ENCODE measurements around the gene DNASE1L1. TPM values are rescaled to one million over a fixed set of nuclear protein-coding genes. Genes with fewer than 3 reads are reported as not detected.
A peak's percentile ranks its signal among the peaks of the same experiment; 100 is the strongest.

The DNASE1L1 gene
- total RNA-seq, 1 experiment from 2014 or later, result 8.8 TPM

DNA sequence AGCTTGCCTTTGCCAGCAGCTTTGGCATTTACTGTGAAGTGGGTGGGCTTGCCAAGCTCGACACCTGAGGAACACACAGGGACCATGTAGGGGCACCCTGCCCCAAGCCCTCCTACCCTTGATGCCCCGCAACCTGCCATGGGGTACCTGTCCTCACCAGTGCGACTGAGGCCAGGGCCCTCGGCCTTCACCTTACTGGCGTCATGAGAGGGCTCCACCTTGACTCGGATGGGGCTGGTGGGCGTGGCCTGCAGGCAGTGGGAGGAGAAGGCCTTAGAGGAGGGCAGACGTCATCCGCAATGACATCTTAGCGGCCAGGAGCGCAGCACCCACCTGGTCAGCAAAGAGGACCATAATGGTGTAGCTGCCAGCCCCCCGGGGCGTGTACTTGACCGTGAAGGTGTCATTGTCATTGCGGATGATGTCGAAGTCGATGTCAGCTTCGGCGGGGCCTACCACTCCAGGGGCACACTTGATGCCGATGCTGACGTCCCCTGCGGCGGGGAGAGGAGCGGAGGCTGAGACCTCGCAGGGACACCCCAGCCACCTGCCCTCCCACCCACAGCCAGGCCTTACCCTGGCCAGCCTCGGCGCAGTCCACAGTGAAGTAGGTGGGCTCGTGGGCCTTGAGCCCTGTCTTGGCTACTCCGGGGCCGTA lies 46.8 kb downstream of the DNASE1L1 start:
- H3K4me1 ChIP-seq, result no peaks in the 10 kb centered on the region
- BruUV-seq (replicated peaks), result no TSS peak
- ChIA-PET POLR2A (no interaction called here), CTCF (interaction anchor here (0.6 kb wide), 1 partner anchor 545 kb away, joined by 3 read pairs; no protein-coding TSS in a partner anchor)
- Mint-ChIP-seq H3K4me1 (ENCODE audit: low read depth, unreplicated experiment) (no peaks in the 10 kb centered on the region), H3K9me3 (ENCODE audit: unreplicated experiment) (no peaks in the 10 kb centered on the region), H3K27me3 (ENCODE audit: insufficient read depth, unreplicated experiment) (no peaks in the 10 kb centered on the region), H3K4me3 (ENCODE audit: unreplicated experiment) (no peak overlapping the region), H3K36me3 (ENCODE audit: insufficient read depth, unreplicated experiment) (peaks cover 95% of the 10 kb centered on the region), H3K27ac (ENCODE audit: unreplicated experiment) (peak overlapping the region; percentile 66)
- no peak for DNase-seq
- H3K27me3 ChIP-seq (replicated peaks; ENCODE audit: control insufficient read depth, insufficient read depth, low read length), result no peaks in the 10 kb centered on the region
- H3K36me3 ChIP-seq (ENCODE audit: control insufficient read depth, insufficient read depth, low read length), result peaks cover 3% of the 10 kb centered on the region
- intact Hi-C loops (cut with micrococcal nuclease; ENCODE audit: unreplicated experiment), result no loop called here
- no peaks in the 10 kb centered on the region for H3K9me3 ChIP-seq
- H3K4me3 ChIP-seq (ENCODE audit: low read depth, low read length), result no peak overlapping the region
- TF ChIP-seq, protein P1, sequence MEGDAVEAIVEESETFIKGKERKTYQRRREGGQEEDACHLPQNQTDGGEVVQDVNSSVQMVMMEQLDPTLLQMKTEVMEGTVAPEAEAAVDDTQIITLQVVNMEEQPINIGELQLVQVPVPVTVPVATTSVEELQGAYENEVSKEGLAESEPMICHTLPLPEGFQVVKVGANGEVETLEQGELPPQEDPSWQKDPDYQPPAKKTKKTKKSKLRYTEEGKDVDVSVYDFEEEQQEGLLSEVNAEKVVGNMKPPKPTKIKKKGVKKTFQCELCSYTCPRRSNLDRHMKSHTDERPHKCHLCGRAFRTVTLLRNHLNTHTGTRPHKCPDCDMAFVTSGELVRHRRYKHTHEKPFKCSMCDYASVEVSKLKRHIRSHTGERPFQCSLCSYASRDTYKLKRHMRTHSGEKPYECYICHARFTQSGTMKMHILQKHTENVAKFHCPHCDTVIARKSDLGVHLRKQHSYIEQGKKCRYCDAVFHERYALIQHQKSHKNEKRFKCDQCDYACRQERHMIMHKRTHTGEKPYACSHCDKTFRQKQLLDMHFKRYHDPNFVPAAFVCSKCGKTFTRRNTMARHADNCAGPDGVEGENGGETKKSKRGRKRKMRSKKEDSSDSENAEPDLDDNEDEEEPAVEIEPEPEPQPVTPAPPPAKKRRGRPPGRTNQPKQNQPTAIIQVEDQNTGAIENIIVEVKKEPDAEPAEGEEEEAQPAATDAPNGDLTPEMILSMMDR (IDR thresholded peaks at IDR 0.05; ENCODE audit: insufficient read depth in 1 of 2, low read depth in 1 of 2, low read length in 1 of 2, severe bottlenecking in 1 of 2, unreplicated experiment in 1 of 2), result no peak

DNA sequence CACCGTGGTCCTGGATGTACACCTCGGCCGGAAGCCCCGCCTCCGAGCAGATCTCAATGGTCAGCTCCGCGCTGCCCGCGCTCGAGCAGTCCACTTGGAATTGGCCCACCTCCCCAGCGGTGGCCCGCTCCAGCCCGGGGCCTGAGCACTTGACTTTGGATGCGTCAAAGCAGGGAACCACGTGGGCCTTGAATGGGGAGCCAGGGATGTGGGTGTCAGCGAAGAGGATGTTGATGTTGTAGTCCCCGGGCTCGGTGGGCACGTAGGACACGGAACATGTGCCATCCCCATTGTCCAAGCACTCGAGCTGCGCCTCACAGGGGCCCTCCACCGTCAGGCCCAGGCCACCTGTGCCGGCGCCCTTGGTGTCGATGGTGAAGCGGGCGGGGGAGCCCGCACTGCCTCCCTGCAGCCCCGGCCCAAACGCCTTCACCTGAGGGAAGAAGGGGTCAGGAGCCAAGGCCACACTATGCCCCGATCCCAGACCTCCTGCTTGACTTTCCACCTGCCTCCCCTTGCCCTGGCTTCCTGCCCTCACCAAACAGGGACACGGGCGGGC lies 48.8 kb downstream of the DNASE1L1 start:
- H3K36me3 Mint-ChIP-seq (ENCODE audit: insufficient read depth, unreplicated experiment), result peaks cover 90% of the 10 kb centered on the region
- H3K9me3 Mint-ChIP-seq (ENCODE audit: unreplicated experiment), result no peaks in the 10 kb centered on the region
- no peaks in the 10 kb centered on the region for H3K27me3 Mint-ChIP-seq (ENCODE audit: insufficient read depth, unreplicated experiment)
- no peaks in the 10 kb centered on the region for H3K4me1 Mint-ChIP-seq (ENCODE audit: low read depth, unreplicated experiment)
- intact Hi-C loops (cut with micrococcal nuclease; ENCODE audit: unreplicated experiment), result no loop called here
- ChIA-PET POLR2A (no interaction called here), CTCF (no interaction called here)
- Histone ChIP-seq H3K9me3 (no peaks in the 10 kb centered on the region), H3K36me3 (ENCODE audit: control insufficient read depth, insufficient read depth, low read length) (peaks cover 3% of the 10 kb centered on the region), H3K4me1 (no peaks in the 10 kb centered on the region), H3K4me3 (ENCODE audit: low read depth, low read length) (no peak overlapping the region), H3K27me3 (replicated peaks; ENCODE audit: control insufficient read depth, insufficient read depth, low read length) (no peaks in the 10 kb centered on the region)
- no peak for DNase-seq
- no TSS peak for BruUV-seq (replicated peaks)
- no peak overlapping the region for H3K4me3 Mint-ChIP-seq (ENCODE audit: unreplicated experiment)
- no peak overlapping the region for H3K27ac Mint-ChIP-seq (ENCODE audit: unreplicated experiment)
- TF ChIP-seq, protein P1 (IDR thresholded peaks at IDR 0.05; ENCODE audit: insufficient read depth in 1 of 2, low read depth in 1 of 2, low read length in 1 of 2, severe bottlenecking in 1 of 2, unreplicated experiment in 1 of 2), result no peak

DNA sequence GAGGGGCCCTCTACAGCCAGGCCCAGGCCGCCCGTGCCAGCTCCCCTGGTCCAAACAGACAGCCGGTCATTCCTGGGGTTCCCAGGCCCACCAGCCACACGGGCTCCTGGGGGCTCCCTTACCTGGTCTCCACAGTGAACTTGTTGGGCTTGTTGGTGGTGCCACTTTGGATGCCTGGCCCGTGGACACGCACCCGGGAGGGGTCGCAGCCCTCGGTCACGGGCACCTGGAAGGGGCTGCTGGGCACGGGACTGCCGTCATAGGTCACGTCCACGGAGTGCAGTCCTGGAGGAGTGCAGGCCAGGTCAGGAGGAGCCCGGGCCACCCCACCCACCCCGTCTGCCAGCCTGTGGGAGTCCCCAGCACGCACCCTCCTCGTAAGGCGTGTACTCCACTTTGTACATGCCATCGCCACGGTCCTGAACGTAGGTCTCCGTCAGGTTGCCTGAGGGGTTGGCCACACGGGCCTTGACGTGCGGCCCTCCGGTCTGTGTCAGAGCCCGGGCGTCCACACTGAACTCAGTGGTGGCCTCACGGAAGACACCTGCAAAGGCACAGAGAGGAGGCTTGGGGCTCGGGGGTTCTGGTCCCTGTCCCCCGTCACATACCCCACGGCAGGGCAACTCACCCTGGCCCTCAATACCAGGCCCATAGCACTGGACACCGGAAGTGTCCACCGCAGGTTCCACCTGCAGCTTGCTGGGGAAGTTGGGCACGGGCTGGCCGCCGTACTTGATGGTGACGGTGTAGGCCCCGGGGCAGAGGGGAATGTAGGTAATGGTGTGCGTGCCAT lies 49.5 kb downstream of the DNASE1L1 start:
- DNase-seq, result no peak
- TF ChIP-seq, protein P1 (IDR thresholded peaks at IDR 0.05; ENCODE audit: insufficient read depth in 1 of 2, low read depth in 1 of 2, low read length in 1 of 2, severe bottlenecking in 1 of 2, unreplicated experiment in 1 of 2), result no peak
- Mint-ChIP-seq H3K9me3 (ENCODE audit: unreplicated experiment) (no peaks in the 10 kb centered on the region), H3K27ac (ENCODE audit: unreplicated experiment) (no peak overlapping the region), H3K36me3 (ENCODE audit: insufficient read depth, unreplicated experiment) (peaks cover 84% of the 10 kb centered on the region), H3K27me3 (ENCODE audit: insufficient read depth, unreplicated experiment) (no peaks in the 10 kb centered on the region), H3K4me1 (ENCODE audit: low read depth, unreplicated experiment) (no peaks in the 10 kb centered on the region), H3K4me3 (ENCODE audit: unreplicated experiment) (no peak overlapping the region)
- intact Hi-C loops (cut with micrococcal nuclease; ENCODE audit: unreplicated experiment), result no loop called here
- H3K4me3 ChIP-seq (ENCODE audit: low read depth, low read length), result no peak overlapping the region
- ChIA-PET POLR2A (no interaction called here), CTCF (no interaction called here)
- H3K36me3 ChIP-seq (ENCODE audit: control insufficient read depth, insufficient read depth, low read length), result peaks cover 3% of the 10 kb centered on the region
- H3K9me3 ChIP-seq, result no peaks in the 10 kb centered on the region
- no peaks in the 10 kb centered on the region for H3K4me1 ChIP-seq
- H3K27me3 ChIP-seq (replicated peaks; ENCODE audit: control insufficient read depth, insufficient read depth, low read length), result no peaks in the 10 kb centered on the region
- TSS peak; percentile 19 for BruUV-seq (replicated peaks)

Data from Caco-2 (cell line).